Chondrocyte (in vitro differentiated cells): ENCODE measurements around the gene COX10. TPM values are rescaled to one million over a fixed set of nuclear protein-coding genes. Genes with fewer than 3 reads are reported as not detected.

Experiments used
- DNase-seq: peaks from one replicate; pipeline ENCODE4 v3.0.0; 2021; ENCODE audit warnings: mixed read lengths, low spot score
- H3K27ac Mint-ChIP-seq: one replicate; pipeline ENCODE4 v1.8.0; 2021; ENCODE audit warnings: mild to moderate bottlenecking, moderate library complexity, mixed read lengths; ENCODE audit not compliant: unreplicated experiment
- H3K27me3 Mint-ChIP-seq: 2 replicates; pipeline ENCODE4 v1.8.0; 2021; ENCODE audit warnings: low read depth, mixed read lengths
- H3K36me3 Mint-ChIP-seq: 2 replicates; pipeline ENCODE4 v1.8.0; 2021; ENCODE audit warnings: low read depth, mixed read lengths
- H3K4me1 Mint-ChIP-seq: 2 replicates; pipeline ENCODE4 v1.8.0; 2021; ENCODE audit warnings: low read depth, mild to moderate bottlenecking, mixed read lengths
- H3K4me3 Mint-ChIP-seq: one replicate; pipeline ENCODE4 v1.8.0; 2021; ENCODE audit warnings: mild to moderate bottlenecking, moderate library complexity, mixed read lengths; ENCODE audit not compliant: unreplicated experiment
- H3K9me3 Mint-ChIP-seq: 2 replicates; pipeline ENCODE4 v1.8.0; 2021; ENCODE audit warnings: low read depth, mixed read lengths
- total RNA-seq: library from RNA; stranded (reverse); gene quantifications from 3 replicates; pipeline ENCODE4 v1.2.1, GENCODE V29; 2021
- TF ChIP-seq, protein P1 (sequence below): fragments of 200-600 bp; sonication (generic); IDR thresholded peaks from 2 replicates; pipeline ENCODE4 v1.5.0; 2021; ENCODE audit warnings: antibody characterized with exemption, mild to moderate bottlenecking, moderate library complexity

COX10 gene
- total RNA-seq, 1 donor from 2014 or later: 12.6 TPM

DNA sequence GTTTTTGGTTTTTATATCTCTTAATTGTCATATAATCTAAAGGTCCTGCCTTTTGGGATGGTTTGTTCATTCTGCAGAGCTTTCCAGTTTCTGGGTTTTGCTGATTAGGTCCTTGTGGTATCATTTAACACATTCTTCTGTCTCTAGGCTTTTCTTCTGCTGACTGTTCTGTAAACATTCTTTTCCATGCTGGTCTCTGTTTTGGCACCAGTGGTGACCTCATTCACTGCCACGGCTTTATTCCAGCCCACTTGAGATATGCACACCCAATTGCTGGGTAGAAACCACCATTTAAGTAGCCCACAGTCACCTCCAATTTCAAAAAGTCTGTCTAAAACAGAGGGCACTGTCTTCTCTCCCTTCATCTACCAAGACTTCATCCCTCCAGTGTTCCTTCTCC, 31.1 kb upstream of the COX10 start:
- Mint-ChIP-seq H3K4me1 (peaks cover 19% of the 10 kb centered on the region), H3K4me3 (no peak overlapping the region), H3K36me3 (no peaks in the 10 kb centered on the region), H3K27me3 (no peaks in the 10 kb centered on the region), H3K27ac (peak overlapping the region; percentile 67), H3K9me3 (no peaks in the 10 kb centered on the region)
- TF ChIP-seq, protein P1, sequence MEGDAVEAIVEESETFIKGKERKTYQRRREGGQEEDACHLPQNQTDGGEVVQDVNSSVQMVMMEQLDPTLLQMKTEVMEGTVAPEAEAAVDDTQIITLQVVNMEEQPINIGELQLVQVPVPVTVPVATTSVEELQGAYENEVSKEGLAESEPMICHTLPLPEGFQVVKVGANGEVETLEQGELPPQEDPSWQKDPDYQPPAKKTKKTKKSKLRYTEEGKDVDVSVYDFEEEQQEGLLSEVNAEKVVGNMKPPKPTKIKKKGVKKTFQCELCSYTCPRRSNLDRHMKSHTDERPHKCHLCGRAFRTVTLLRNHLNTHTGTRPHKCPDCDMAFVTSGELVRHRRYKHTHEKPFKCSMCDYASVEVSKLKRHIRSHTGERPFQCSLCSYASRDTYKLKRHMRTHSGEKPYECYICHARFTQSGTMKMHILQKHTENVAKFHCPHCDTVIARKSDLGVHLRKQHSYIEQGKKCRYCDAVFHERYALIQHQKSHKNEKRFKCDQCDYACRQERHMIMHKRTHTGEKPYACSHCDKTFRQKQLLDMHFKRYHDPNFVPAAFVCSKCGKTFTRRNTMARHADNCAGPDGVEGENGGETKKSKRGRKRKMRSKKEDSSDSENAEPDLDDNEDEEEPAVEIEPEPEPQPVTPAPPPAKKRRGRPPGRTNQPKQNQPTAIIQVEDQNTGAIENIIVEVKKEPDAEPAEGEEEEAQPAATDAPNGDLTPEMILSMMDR: no peak
- DNase-seq: no peak

DNA sequence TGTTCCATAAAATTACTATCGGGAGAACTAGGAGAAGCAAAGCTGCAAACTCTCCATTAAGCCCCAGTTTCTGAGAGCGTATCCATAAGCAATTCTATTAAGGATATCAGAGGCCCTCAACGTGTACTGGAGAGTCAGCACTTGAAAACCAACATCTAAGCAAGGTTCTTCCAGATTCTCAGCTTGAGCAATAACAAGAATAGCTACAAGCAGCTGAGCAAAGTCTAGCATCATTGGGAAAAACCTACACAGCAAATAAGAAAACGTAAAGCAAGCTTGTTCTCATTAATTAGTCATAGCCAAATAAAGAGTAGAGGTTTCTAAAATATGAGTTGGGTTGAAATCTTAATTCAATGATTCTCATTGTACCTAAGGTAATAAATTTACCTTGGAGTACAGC, 26.9 kb upstream of the COX10 start:
- H3K4me3 Mint-ChIP-seq: no peak overlapping the region
- no peaks in the 10 kb centered on the region for H3K9me3 Mint-ChIP-seq
- H3K36me3 Mint-ChIP-seq: peaks cover 2% of the 10 kb centered on the region
- no peak for DNase-seq
- H3K27ac Mint-ChIP-seq: no peak overlapping the region
- H3K27me3 Mint-ChIP-seq: no peaks in the 10 kb centered on the region
- TF ChIP-seq, protein P1: no peak
- peaks cover 17% of the 10 kb centered on the region for H3K4me1 Mint-ChIP-seq

DNA sequence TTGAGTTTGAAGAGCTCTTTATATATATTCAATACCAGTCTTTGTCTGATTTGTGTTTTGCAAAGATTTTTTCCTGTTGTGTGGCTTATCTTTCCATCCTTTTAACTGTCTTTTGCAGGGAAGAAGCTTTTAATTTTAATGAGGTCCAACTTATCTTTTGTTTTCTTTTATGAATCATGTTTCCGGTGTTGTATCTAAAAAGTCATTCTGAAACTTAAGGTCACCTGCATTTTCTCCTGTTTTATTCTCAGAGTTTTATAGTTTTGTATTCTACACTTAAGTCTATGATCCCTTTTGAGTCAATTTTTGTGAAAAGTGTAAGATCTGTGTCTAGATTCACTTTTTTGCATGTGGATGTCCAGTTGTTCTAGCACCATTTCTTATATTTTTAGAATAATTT, 24.6 kb upstream of the COX10 start:
- TF ChIP-seq, protein P1: no peak
- no peak for DNase-seq
- H3K27ac Mint-ChIP-seq: no peak overlapping the region

DNA sequence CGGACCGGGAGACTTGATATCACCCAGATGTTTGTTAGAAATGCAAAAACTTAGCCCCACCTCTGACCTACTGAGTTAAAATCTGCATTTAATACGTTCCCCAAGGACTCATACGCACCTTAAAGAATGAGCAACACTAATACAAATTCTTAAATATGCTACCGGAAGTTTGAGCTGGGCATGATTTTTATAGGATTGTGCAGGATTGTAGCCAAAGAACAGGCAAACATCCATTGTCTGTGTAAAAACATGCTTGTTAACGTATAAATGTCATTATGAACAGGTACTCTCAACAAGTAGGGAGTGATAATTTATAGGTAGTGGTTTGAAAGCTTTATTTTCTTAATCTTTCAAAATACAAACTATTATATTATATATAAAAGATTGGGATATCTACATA, 22.3 kb upstream of the COX10 start:
- no peak overlapping the region for H3K4me3 Mint-ChIP-seq
- H3K27me3 Mint-ChIP-seq: no peaks in the 10 kb centered on the region
- H3K4me1 Mint-ChIP-seq: no peaks in the 10 kb centered on the region
- no peak overlapping the region for H3K27ac Mint-ChIP-seq
- DNase-seq: no peak
- TF ChIP-seq, protein P1: no peak
- peaks cover 4% of the 10 kb centered on the region for H3K36me3 Mint-ChIP-seq
- no peaks in the 10 kb centered on the region for H3K9me3 Mint-ChIP-seq

More for the DNA sequence above, 24.6 kb upstream of the COX10 start:
- H3K9me3 Mint-ChIP-seq: no peaks in the 10 kb centered on the region
- no peak overlapping the region for H3K4me3 Mint-ChIP-seq
- H3K27me3 Mint-ChIP-seq: no peaks in the 10 kb centered on the region
- peaks cover 2% of the 10 kb centered on the region for H3K36me3 Mint-ChIP-seq
- H3K4me1 Mint-ChIP-seq: no peaks in the 10 kb centered on the region

DNA sequence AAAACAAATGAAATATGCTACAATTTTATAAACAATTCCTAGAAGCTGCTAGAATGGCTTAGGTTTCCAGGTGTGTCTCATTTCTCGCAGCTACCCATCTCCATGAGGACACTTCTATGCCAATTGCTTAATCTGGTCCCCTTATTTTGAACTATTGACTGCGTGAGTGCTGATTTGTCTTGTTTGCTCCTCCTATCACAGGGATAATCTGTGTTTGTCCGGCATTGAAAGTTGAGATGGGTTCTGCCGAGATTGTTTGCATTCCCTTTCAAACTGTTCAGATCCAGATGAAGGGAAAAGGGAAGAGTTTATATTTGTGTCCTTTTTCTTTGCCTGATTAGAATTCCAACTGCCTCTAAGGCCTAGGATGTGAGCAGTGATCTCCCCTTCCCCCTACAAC, 21.7 kb upstream of the COX10 start:
- no peak for DNase-seq
- Mint-ChIP-seq H3K9me3 (no peaks in the 10 kb centered on the region), H3K4me3 (no peak overlapping the region), H3K36me3 (peaks cover 4% of the 10 kb centered on the region), H3K27ac (no peak overlapping the region), H3K4me1 (no peaks in the 10 kb centered on the region), H3K27me3 (no peaks in the 10 kb centered on the region)
- TF ChIP-seq, protein P1: no peak
